ENCODE measurements around the gene ARHGAP42.

The ARHGAP42 gene

DNA sequence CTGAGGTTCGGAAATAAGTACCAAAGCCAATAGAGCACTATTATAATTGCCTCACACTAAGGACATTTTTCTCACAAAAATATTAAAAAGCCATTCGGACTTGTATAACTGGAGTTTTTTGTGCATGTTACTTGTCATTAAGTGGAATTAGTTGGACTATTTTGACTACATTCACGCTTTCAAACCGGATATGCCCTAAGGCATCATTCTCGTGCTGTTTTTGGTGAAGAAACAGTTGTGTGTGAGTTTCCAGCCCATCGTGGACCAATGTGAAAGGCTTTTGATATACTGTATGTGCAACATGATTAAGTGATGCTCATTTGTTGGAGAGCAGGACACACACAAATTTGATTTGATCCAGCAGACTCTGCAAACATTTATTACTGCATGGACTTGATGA is 249.7 kb downstream of the ARHGAP42 start:
- Mint-ChIP-seq H3K27ac (no peak overlapping the region), H3K9me3 (no peaks in the 10 kb centered on the region), H3K36me3 (ENCODE audit: low read depth) (peaks cover 22% of the 10 kb centered on the region), H3K27me3 (ENCODE audit: low read depth) (peaks cover 5% of the 10 kb centered on the region), H3K4me1 (peaks cover 30% of the 10 kb centered on the region), H3K4me3 (no peak overlapping the region)
- TF ChIP-seq, protein P1, sequence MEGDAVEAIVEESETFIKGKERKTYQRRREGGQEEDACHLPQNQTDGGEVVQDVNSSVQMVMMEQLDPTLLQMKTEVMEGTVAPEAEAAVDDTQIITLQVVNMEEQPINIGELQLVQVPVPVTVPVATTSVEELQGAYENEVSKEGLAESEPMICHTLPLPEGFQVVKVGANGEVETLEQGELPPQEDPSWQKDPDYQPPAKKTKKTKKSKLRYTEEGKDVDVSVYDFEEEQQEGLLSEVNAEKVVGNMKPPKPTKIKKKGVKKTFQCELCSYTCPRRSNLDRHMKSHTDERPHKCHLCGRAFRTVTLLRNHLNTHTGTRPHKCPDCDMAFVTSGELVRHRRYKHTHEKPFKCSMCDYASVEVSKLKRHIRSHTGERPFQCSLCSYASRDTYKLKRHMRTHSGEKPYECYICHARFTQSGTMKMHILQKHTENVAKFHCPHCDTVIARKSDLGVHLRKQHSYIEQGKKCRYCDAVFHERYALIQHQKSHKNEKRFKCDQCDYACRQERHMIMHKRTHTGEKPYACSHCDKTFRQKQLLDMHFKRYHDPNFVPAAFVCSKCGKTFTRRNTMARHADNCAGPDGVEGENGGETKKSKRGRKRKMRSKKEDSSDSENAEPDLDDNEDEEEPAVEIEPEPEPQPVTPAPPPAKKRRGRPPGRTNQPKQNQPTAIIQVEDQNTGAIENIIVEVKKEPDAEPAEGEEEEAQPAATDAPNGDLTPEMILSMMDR (IDR thresholded peaks at IDR 0.05; ENCODE audit: unreplicated experiment in 3 of 3), result no peak

DNA sequence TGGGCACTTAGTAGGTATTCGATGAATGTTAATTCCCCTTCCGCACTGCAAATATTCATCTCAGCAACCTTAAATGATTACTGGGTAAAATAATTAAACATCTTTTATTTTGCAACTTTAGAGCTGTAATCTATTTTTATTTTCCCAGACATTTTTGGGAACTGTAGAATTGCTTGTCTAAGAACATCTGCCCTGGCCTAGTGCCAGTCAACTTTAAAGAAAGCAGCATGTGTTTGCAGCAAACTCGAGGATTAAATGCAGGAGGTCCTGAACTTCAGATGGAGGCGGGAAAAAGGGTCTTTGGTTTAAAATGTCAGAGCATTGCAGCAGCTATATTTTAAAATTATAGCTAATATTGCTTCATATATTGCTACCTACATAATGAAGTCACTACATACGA is 252.5 kb downstream of the ARHGAP42 start:
- Mint-ChIP-seq H3K4me3 (no peak overlapping the region), H3K27me3 (ENCODE audit: low read depth) (peaks cover 5% of the 10 kb centered on the region), H3K4me1 (peaks cover 39% of the 10 kb centered on the region), H3K36me3 (ENCODE audit: low read depth) (peaks cover 29% of the 10 kb centered on the region), H3K27ac (no peak overlapping the region), H3K9me3 (no peaks in the 10 kb centered on the region)
- TF ChIP-seq, protein P1 (IDR thresholded peaks at IDR 0.05; ENCODE audit: unreplicated experiment in 3 of 3), result no peak

DNA sequence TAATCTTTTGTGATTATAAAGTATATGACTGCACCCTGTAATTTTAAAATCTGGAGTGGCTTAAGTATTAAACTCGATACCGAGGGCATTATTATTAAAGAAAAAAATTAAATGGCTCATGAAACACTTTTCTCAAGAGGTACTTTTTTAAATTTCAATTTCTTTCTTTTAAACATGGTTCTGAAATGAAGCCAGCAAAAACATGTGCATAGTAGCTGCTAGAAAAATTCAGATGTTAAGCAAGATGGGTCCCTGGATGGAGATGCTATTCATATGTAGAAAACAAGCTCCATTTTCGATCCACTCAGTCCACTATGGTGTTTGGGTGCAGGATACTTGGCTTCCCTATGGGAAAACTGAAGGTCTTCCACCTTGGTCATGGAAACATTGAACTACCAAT is 253.0 kb downstream of the ARHGAP42 start:
- TF ChIP-seq, protein P1 (IDR thresholded peaks at IDR 0.05; ENCODE audit: unreplicated experiment in 3 of 3), result no peak
- peaks cover 34% of the 10 kb centered on the region for H3K36me3 Mint-ChIP-seq (ENCODE audit: low read depth)
- no peak overlapping the region for H3K4me3 Mint-ChIP-seq
- H3K9me3 Mint-ChIP-seq, result no peaks in the 10 kb centered on the region
- peaks cover 5% of the 10 kb centered on the region for H3K27me3 Mint-ChIP-seq (ENCODE audit: low read depth)
- peak overlapping the region in 1 of 3 experiments; percentile 63 for H3K27ac Mint-ChIP-seq
- H3K4me1 Mint-ChIP-seq, result peaks cover 39% of the 10 kb centered on the region

DNA sequence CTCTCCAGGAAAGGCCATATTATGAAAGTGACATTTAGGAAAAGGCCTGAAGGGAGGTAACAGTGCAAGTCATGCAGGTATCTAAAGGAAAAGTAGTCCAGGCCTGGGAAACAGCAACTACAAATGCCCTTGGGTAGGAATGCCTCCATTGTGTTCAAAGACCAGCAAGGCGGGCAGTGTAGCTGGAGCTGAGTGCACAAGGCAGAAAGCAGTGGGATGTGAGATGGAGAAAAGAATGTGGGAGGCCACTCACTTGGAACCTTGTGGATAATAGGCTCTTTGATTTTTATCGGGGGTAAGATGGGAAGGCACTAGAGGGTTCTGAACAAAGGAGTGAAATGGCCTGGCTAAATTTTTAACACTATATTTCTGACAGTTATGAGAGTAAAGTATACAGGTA is 253.9 kb downstream of the ARHGAP42 start:
- Mint-ChIP-seq H3K27ac (peak overlapping the region in 2 of 3 experiments; percentile 19 to 28), H3K4me1 (peaks cover 39% of the 10 kb centered on the region), H3K36me3 (ENCODE audit: low read depth) (peaks cover 38% of the 10 kb centered on the region), H3K4me3 (no peak overlapping the region), H3K9me3 (no peaks in the 10 kb centered on the region), H3K27me3 (ENCODE audit: low read depth) (peaks cover 5% of the 10 kb centered on the region)
- TF ChIP-seq, protein P1 (IDR thresholded peaks at IDR 0.05; ENCODE audit: unreplicated experiment in 3 of 3), result no peak

DNA sequence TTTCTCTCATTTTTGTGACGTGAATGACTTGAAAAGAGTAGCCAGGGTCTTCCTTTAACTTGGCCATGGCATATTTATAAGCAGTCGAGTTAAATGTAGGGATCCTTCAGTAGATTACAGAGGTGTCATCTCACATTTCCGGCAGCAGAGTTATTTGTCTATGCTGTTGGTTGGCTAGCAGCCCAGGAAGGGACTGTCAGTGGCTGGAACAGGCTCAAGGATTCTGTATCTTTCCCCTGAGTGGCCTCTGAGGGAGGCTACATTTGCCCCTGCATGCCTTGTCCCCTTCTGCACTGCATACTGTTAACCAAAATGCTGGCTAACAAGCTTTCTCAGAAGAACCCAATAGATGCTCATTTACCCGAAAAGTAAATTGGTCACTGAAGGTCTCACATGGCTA is 254.9 kb downstream of the ARHGAP42 start:
- H3K27ac Mint-ChIP-seq, result peak overlapping the region; percentile 22 to 30 (median 24)
- H3K36me3 Mint-ChIP-seq (ENCODE audit: low read depth), result peaks cover 41% of the 10 kb centered on the region
- TF ChIP-seq, protein P1 (IDR thresholded peaks at IDR 0.05; ENCODE audit: unreplicated experiment in 3 of 3), result no peak
- H3K4me1 Mint-ChIP-seq, result peaks cover 39% of the 10 kb centered on the region
- H3K4me3 Mint-ChIP-seq, result no peak overlapping the region
- H3K9me3 Mint-ChIP-seq, result no peaks in the 10 kb centered on the region
- peaks cover 5% of the 10 kb centered on the region for H3K27me3 Mint-ChIP-seq (ENCODE audit: low read depth)

DNA sequence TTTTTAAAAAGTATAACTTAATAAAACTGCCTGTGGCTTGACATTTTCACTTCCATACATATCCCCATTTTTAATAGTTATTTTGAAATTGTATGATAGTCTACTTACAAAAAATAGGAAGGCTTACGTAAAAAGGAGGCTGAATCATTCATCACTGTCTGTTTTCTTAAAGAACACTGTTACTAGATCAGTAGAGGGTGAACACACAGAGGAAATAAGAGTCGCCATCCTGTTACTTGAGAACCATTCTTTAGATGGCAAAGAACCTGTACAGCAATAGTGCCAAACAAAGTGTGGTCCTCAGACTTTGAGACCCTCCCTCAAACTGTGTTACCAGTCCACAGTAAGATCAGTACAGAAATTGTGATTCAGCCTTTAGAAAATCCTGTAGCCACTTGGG is 261.8 kb downstream of the ARHGAP42 start:
- TF ChIP-seq, protein P1 (IDR thresholded peaks at IDR 0.05; ENCODE audit: unreplicated experiment in 3 of 3), result no peak

More for the DNA sequence above, 261.8 kb downstream of the ARHGAP42 start:
- Mint-ChIP-seq H3K4me3 (no peak overlapping the region), H3K9me3 (no peaks in the 10 kb centered on the region), H3K4me1 (no peaks in the 10 kb centered on the region), H3K36me3 (ENCODE audit: low read depth) (peaks cover 35% of the 10 kb centered on the region), H3K27ac (no peak overlapping the region), H3K27me3 (ENCODE audit: low read depth) (no peaks in the 10 kb centered on the region)

All from nephron (organoid).